ENCODE measurements around the gene FOXN3. TPM values are rescaled to one million over a fixed set of nuclear protein-coding genes. Genes with fewer than 3 reads are reported as not detected.

Gene FOXN3
- total and polyA plus RNA-seq, 8 donors: 8.8 to 58.0 (median 31.7) TPM

DNA sequence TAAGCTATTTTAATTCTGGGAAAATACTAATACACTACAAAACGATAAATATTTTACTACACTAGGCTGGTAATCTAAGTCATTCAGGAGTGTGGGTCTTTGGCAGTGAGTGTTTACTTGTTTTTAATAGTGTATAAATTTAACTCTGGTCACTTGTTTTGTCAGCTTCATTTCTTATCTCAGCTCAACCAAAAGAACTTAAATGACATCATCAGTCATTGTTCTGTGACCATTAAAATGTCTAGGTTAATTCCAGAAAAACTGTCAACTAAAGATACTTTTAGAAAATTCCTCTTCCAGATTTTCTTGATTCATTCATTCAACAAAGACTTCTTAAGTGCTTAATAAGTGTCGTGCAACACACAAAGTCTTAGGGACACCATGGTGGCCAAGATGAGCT lies 102.8 kb downstream of the FOXN3 start:
- H3K27me3 ChIP-seq: no peaks in the 10 kb centered on the region
- no peak for ATAC-seq
- H3K4me1 ChIP-seq: no peaks in the 10 kb centered on the region
- no peak overlapping the region for H3K27ac ChIP-seq
- intact Hi-C loops (cut with DNase I): no loop called here
- no peak overlapping the region for H3K4me3 ChIP-seq
- FAIRE-seq: no peak
- no peaks in the 10 kb centered on the region for H3K9me3 ChIP-seq
- DNase-seq: no peak
- whole genome bisulfite sequencing, 2 donors: 96 to 97% methylated on average over 2 of the region's 2 CpGs
- no peaks in the 10 kb centered on the region for H3K36me3 ChIP-seq
- TF ChIP-seq, protein P1, sequence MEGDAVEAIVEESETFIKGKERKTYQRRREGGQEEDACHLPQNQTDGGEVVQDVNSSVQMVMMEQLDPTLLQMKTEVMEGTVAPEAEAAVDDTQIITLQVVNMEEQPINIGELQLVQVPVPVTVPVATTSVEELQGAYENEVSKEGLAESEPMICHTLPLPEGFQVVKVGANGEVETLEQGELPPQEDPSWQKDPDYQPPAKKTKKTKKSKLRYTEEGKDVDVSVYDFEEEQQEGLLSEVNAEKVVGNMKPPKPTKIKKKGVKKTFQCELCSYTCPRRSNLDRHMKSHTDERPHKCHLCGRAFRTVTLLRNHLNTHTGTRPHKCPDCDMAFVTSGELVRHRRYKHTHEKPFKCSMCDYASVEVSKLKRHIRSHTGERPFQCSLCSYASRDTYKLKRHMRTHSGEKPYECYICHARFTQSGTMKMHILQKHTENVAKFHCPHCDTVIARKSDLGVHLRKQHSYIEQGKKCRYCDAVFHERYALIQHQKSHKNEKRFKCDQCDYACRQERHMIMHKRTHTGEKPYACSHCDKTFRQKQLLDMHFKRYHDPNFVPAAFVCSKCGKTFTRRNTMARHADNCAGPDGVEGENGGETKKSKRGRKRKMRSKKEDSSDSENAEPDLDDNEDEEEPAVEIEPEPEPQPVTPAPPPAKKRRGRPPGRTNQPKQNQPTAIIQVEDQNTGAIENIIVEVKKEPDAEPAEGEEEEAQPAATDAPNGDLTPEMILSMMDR (IDR thresholded peaks at IDR 0.05): no peak

DNA sequence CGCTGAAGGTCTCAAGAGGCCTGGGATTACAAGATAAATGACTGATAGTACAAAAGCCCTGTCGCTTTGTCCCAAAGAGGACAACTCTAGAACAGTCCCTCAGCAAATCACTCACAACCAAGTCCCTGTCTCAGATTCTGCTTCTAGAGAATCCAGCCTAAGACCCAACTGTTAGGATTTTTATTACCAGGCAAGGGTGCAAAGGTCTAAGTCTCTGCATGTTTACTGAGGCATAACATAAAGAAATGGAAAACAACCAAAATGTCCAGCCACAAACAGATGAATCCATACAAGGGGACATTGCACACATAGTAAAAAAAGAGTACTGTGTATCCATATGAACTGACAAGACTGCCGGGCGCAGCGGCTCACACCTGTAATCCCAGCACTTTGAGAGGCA lies 104.1 kb downstream of the FOXN3 start:
- FAIRE-seq: no peak
- 98 to 99% methylated on average over 5 of the region's 5 CpGs for WGBS, 2 donors
- intact Hi-C loops (cut with DNase I): no loop called here
- Histone ChIP-seq H3K9me3 (no peaks in the 10 kb centered on the region), H3K4me3 (no peak overlapping the region), H3K4me1 (no peaks in the 10 kb centered on the region), H3K27me3 (no peaks in the 10 kb centered on the region), H3K27ac (no peak overlapping the region), H3K36me3 (no peaks in the 10 kb centered on the region)
- TF ChIP-seq, protein P1 (IDR thresholded peaks at IDR 0.05): no peak
- ATAC-seq: no peak
- DNase-seq: no peak

DNA sequence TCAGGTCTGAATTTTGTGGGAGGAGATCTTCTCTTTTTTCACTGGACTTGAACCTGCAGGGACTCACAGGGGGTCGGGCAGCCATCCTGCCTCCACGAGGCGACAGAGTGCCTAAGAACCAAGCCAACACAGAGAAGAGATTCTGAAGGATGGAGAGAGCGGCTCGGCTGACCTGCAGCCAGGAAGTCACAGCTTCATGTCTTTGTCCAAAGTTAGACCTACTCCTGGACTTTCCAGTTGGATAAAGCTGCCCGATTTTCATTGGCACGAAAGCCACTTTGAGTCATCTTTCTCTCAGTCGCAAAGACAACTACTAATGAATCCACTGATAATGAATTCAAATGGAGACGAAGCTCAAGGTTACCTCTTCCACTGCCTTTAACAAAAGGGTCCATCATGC lies 106.8 kb downstream of the FOXN3 start:
- no peak for FAIRE-seq
- H3K9me3 ChIP-seq: no peaks in the 10 kb centered on the region
- 93 to 97% methylated on average over 9 of the region's 9 CpGs for WGBS, 2 donors
- H3K27ac ChIP-seq: no peak overlapping the region
- TF ChIP-seq, protein P1 (IDR thresholded peaks at IDR 0.05): no peak
- no peak overlapping the region for H3K4me3 ChIP-seq
- ATAC-seq: no peak
- H3K36me3 ChIP-seq: no peaks in the 10 kb centered on the region
- no peaks in the 10 kb centered on the region for H3K27me3 ChIP-seq
- intact Hi-C loops (cut with DNase I): no loop called here
- no peak for DNase-seq
- peaks cover 0 to 7% (median 2%) of the 10 kb centered on the region in 3 donors for H3K4me1 ChIP-seq

DNA sequence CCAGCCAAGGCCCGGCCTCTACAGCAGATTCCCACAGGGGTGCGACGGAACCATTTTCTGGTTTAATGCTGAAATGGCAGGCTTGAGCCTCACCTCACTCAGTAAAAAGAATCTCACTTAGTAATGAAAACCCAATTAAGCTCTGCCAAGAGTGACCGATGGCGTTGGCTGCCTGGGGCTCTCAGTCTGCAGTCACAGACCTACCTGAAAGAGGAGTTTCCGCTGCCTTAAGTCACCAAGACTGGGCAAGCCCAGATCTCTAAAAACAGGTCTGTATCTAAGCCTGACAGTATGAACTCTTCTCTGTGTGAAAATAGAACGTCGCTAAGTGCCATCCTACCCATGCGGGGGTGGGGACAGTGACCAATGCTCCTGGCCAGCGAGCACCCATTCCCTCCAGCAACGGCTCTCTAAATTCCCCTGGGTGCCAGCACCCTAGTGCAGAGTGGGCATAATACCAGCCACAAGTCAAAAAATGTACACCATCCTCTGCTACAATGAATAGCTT lies 107.3 kb downstream of the FOXN3 start:
- no peak for DNase-seq
- no peaks in the 10 kb centered on the region for H3K27me3 ChIP-seq

More for the DNA sequence above, 107.3 kb downstream of the FOXN3 start:
- FAIRE-seq (no peak), ATAC-seq (no peak)
- peaks cover 0 to 12% (median 2%) of the 10 kb centered on the region in 3 donors for H3K4me1 ChIP-seq
- no peak overlapping the region for H3K4me3 ChIP-seq
- H3K36me3 ChIP-seq: no peaks in the 10 kb centered on the region
- H3K9me3 ChIP-seq: no peaks in the 10 kb centered on the region
- WGBS, 2 donors: 91 to 95% methylated on average over 11 of the region's 11 CpGs
- H3K27ac ChIP-seq: no peak overlapping the region
- TF ChIP-seq, protein P1 (IDR thresholded peaks at IDR 0.05): no peak
- intact Hi-C loops (cut with DNase I): no loop called here

Data from pancreas (tissue), 10 donors.